ENCODE data around the gene PAPPA.

Gene PAPPA

DNA sequence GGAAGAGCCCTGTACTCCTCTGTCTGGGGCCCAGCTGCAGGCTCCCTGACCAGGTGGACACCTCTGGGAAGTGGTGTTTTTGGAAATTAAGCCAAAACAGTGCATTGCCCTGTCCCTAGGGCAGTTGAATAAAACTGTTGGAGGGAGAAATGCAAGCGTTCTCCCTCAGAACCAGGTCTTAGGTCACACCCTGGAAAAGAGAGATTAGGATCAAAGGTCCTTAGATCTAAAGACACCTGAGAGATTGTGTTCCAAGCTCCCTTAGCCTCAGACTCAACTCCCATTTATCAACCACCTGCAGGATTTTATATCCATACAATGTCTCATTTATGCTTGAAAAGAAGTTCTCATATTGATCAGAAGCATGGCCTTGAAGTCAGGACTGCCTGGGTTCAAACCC, 64.8 kb downstream of the PAPPA start:
- no peaks in the 10 kb centered on the region for H3K27me3 ChIP-seq (replicated peaks; ENCODE audit: control insufficient read depth, insufficient read depth, low read length, poor library complexity, severe bottlenecking)
- no peak overlapping the region for H3K4me3 ChIP-seq (ENCODE audit: insufficient read depth, low read depth, low read length, poor library complexity, severe bottlenecking)
- H3K9me3 ChIP-seq (ENCODE audit: control insufficient read depth, low read length): no peaks in the 10 kb centered on the region
- DNase-seq: no peak
- H3K36me3 ChIP-seq (ENCODE audit: control insufficient read depth, insufficient read depth, low read length): no peaks in the 10 kb centered on the region
- H3K27ac ChIP-seq (ENCODE audit: insufficient read depth, low read length, poor library complexity, severe bottlenecking): no peak overlapping the region
- no peaks in the 10 kb centered on the region for H3K4me1 ChIP-seq (ENCODE audit: control insufficient read depth, insufficient read depth, low read length, poor library complexity, severe bottlenecking)

GRCh38 chr9:116219686-116220085, 66.1 kb downstream of the PAPPA start:
- Histone ChIP-seq H3K4me3 (ENCODE audit: insufficient read depth, low read depth, low read length, poor library complexity, severe bottlenecking) (no peak overlapping the region), H3K4me1 (ENCODE audit: control insufficient read depth, insufficient read depth, low read length, poor library complexity, severe bottlenecking) (no peaks in the 10 kb centered on the region), H3K9me3 (ENCODE audit: control insufficient read depth, low read length) (no peaks in the 10 kb centered on the region), H3K36me3 (ENCODE audit: control insufficient read depth, insufficient read depth, low read length) (no peaks in the 10 kb centered on the region), H3K27me3 (replicated peaks; ENCODE audit: control insufficient read depth, insufficient read depth, low read length, poor library complexity, severe bottlenecking) (no peaks in the 10 kb centered on the region), H3K27ac (ENCODE audit: insufficient read depth, low read length, poor library complexity, severe bottlenecking) (no peak overlapping the region)
- DNase-seq: no peak

GRCh38 chr9:116223926-116224325, 70.3 kb downstream of the PAPPA start:
- no peaks in the 10 kb centered on the region for H3K36me3 ChIP-seq (ENCODE audit: control insufficient read depth, insufficient read depth, low read length)
- no peak for DNase-seq

GRCh38 chr9:116230051-116230632, 76.6 kb downstream of the PAPPA start:
- Histone ChIP-seq H3K4me3 (ENCODE audit: insufficient read depth, low read depth, low read length, poor library complexity, severe bottlenecking) (no peak overlapping the region), H3K4me1 (ENCODE audit: control insufficient read depth, insufficient read depth, low read length, poor library complexity, severe bottlenecking) (no peaks in the 10 kb centered on the region), H3K36me3 (ENCODE audit: control insufficient read depth, insufficient read depth, low read length) (no peaks in the 10 kb centered on the region), H3K27me3 (replicated peaks; ENCODE audit: control insufficient read depth, insufficient read depth, low read length, poor library complexity, severe bottlenecking) (no peaks in the 10 kb centered on the region), H3K27ac (ENCODE audit: insufficient read depth, low read length, poor library complexity, severe bottlenecking) (no peak overlapping the region), H3K9me3 (ENCODE audit: control insufficient read depth, low read length) (no peaks in the 10 kb centered on the region)
- DNase-seq: no peak

More at GRCh38 chr9:116223926-116224325, 70.3 kb downstream of the PAPPA start:
- H3K4me1 ChIP-seq (ENCODE audit: control insufficient read depth, insufficient read depth, low read length, poor library complexity, severe bottlenecking): no peaks in the 10 kb centered on the region
- no peak overlapping the region for H3K27ac ChIP-seq (ENCODE audit: insufficient read depth, low read length, poor library complexity, severe bottlenecking)
- no peaks in the 10 kb centered on the region for H3K9me3 ChIP-seq (ENCODE audit: control insufficient read depth, low read length)
- no peaks in the 10 kb centered on the region for H3K27me3 ChIP-seq (replicated peaks; ENCODE audit: control insufficient read depth, insufficient read depth, low read length, poor library complexity, severe bottlenecking)
- no peak overlapping the region for H3K4me3 ChIP-seq (ENCODE audit: insufficient read depth, low read depth, low read length, poor library complexity, severe bottlenecking)

DNA sequence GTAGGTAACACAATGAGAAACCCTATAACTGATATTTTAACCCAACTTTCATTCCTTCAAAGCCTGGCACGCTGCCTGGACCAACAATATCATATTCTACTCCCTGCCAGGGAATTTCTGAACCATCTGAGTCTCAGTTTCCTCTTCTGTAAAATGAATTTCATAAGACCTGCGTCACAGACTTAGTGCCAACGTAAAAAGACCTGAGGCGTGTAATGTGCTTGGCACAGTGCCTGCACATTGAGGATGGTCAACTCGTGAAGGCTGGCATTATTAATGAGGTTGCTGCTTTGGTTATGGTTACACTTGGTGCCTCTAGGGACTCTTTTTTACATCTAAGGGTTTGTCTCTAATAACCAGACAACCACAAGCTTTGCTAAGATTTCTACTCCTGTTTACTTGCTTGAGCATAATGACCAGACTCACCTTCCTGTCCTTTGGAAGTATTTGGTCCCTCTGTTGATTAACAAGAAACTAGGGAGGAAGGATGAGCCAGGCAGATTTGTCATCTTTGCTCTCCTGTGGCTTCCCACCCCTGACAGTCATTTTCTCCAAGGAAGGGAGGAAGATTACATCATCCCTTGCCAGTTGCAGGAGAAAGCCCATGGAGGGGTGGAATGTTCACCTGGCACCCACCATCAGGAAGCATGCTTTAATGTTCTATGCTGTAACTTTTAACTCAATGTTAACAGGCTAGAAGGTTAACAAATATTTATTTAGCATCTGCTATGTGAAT, 79.0 kb downstream of the PAPPA start:
- no peak for DNase-seq
- Histone ChIP-seq H3K36me3 (ENCODE audit: control insufficient read depth, insufficient read depth, low read length) (no peaks in the 10 kb centered on the region), H3K4me1 (ENCODE audit: control insufficient read depth, insufficient read depth, low read length, poor library complexity, severe bottlenecking) (no peaks in the 10 kb centered on the region), H3K9me3 (ENCODE audit: control insufficient read depth, low read length) (no peaks in the 10 kb centered on the region), H3K27ac (ENCODE audit: insufficient read depth, low read length, poor library complexity, severe bottlenecking) (no peak overlapping the region), H3K4me3 (ENCODE audit: insufficient read depth, low read depth, low read length, poor library complexity, severe bottlenecking) (no peak overlapping the region), H3K27me3 (replicated peaks; ENCODE audit: control insufficient read depth, insufficient read depth, low read length, poor library complexity, severe bottlenecking) (no peaks in the 10 kb centered on the region)

DNA sequence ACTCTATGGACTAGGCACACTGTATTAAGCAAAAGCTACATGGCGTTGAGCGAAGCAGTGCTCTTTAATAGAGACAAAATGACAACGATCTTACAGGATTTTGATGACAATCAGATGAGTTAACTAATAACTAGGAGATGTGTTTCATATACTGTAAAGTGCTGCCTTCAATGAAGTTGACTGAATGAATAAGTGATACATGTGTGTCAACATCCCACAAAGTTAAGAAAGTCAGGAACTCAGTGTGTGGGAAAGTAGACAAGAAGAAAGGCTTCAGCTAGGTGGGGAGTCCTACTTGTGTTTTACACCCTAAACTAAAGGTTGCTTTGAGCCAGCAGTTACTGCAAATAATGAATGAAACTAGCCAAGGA, 79.6 kb downstream of the PAPPA start:
- H3K36me3 ChIP-seq (ENCODE audit: control insufficient read depth, insufficient read depth, low read length): no peaks in the 10 kb centered on the region
- H3K4me1 ChIP-seq (ENCODE audit: control insufficient read depth, insufficient read depth, low read length, poor library complexity, severe bottlenecking): no peaks in the 10 kb centered on the region
- H3K27me3 ChIP-seq (replicated peaks; ENCODE audit: control insufficient read depth, insufficient read depth, low read length, poor library complexity, severe bottlenecking): no peaks in the 10 kb centered on the region
- DNase-seq: no peak
- H3K4me3 ChIP-seq (ENCODE audit: insufficient read depth, low read depth, low read length, poor library complexity, severe bottlenecking): no peak overlapping the region
- H3K9me3 ChIP-seq (ENCODE audit: control insufficient read depth, low read length): no peaks in the 10 kb centered on the region
- H3K27ac ChIP-seq (ENCODE audit: insufficient read depth, low read length, poor library complexity, severe bottlenecking): no peak overlapping the region

- H3K36me3 ChIP-seq (ENCODE audit: control insufficient read depth, insufficient read depth, low read length): no peaks in the 10 kb centered on the region
- H3K4me1 ChIP-seq (ENCODE audit: control insufficient read depth, insufficient read depth, low read length, poor library complexity, severe bottlenecking): no peaks in the 10 kb centered on the region
- H3K27ac ChIP-seq (ENCODE audit: insufficient read depth, low read length, poor library complexity, severe bottlenecking): no peak overlapping the region
- H3K4me3 ChIP-seq (ENCODE audit: insufficient read depth, low read depth, low read length, poor library complexity, severe bottlenecking): no peak overlapping the region
- DNase-seq: no peak
- H3K9me3 ChIP-seq (ENCODE audit: control insufficient read depth, low read length): no peaks in the 10 kb centered on the region
- H3K27me3 ChIP-seq (replicated peaks; ENCODE audit: control insufficient read depth, insufficient read depth, low read length, poor library complexity, severe bottlenecking): no peaks in the 10 kb centered on the region
Observed at GRCh38 chr9:116234081-116234480, 80.5 kb downstream of the PAPPA start.

DNA sequence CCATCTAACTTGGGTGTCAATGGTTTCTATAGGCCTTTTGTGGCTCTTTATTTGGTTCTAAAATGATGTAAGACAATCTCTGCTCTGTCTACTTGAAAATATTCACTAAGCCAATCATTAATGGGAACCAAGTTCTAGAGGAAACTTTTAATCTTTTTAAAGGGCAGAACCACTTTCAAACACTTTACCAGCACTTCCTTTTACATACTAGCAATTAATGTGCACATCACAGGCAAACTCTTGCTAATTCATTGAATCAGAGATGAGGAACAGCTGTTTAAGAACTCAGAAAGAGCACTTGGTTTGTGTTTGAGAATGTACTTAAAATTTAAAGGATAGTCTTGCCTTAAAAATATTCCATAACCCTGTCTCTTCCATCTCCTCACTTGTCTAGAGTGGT, 83.4 kb downstream of the PAPPA start:
- no peak for DNase-seq
- H3K27ac ChIP-seq (ENCODE audit: insufficient read depth, low read length, poor library complexity, severe bottlenecking): no peak overlapping the region

DNA sequence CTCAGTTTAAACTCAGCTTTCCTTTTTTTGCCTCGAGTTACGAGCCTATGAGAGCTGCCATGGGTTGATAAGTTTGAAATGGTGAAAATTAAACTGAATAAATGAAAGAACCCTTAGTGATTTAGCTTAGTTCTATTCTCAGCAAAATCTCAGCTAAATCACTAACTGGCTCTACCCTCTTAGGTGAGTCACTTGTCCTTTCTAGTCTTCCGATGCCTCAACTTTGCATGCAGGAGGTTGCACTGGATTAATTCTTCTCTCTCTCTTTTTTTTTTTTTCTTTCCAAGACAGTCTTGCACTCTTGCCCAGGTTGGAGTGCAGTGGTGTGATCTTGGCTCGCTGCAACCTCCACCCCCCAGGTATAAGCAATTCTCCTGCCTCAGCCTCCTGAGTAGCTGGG, 83.9 kb downstream of the PAPPA start:
- Histone ChIP-seq H3K27me3 (replicated peaks; ENCODE audit: control insufficient read depth, insufficient read depth, low read length, poor library complexity, severe bottlenecking) (no peaks in the 10 kb centered on the region), H3K27ac (ENCODE audit: insufficient read depth, low read length, poor library complexity, severe bottlenecking) (no peak overlapping the region), H3K4me3 (ENCODE audit: insufficient read depth, low read depth, low read length, poor library complexity, severe bottlenecking) (no peak overlapping the region), H3K36me3 (ENCODE audit: control insufficient read depth, insufficient read depth, low read length) (no peaks in the 10 kb centered on the region), H3K4me1 (ENCODE audit: control insufficient read depth, insufficient read depth, low read length, poor library complexity, severe bottlenecking) (no peaks in the 10 kb centered on the region), H3K9me3 (ENCODE audit: control insufficient read depth, low read length) (no peaks in the 10 kb centered on the region)
- DNase-seq: no peak

More for the DNA sequence above, 83.4 kb downstream of the PAPPA start:
- no peaks in the 10 kb centered on the region for H3K4me1 ChIP-seq (ENCODE audit: control insufficient read depth, insufficient read depth, low read length, poor library complexity, severe bottlenecking)
- no peak overlapping the region for H3K4me3 ChIP-seq (ENCODE audit: insufficient read depth, low read depth, low read length, poor library complexity, severe bottlenecking)
- no peaks in the 10 kb centered on the region for H3K9me3 ChIP-seq (ENCODE audit: control insufficient read depth, low read length)
- H3K36me3 ChIP-seq (ENCODE audit: control insufficient read depth, insufficient read depth, low read length): no peaks in the 10 kb centered on the region
- H3K27me3 ChIP-seq (replicated peaks; ENCODE audit: control insufficient read depth, insufficient read depth, low read length, poor library complexity, severe bottlenecking): no peaks in the 10 kb centered on the region

DNA sequence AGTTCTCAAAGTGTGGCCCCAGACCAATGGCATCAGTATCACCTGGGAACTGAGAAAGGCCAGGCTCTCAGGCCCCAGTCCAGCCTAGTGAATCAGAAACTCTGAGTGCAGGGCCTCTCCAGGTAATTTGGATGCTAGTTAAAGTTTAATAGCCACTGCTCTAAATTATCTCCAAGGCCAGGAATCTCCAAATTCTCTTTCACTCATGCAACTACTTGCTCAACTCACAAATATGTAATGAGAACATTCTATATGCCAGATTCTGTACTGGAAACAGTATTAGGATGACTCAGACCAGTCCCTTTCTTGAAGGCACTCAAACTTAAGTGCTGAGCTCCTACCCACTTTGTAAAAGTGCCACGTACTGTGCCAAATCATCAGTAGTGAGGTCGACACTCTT, 84.6 kb downstream of the PAPPA start:
- H3K4me3 ChIP-seq (ENCODE audit: insufficient read depth, low read depth, low read length, poor library complexity, severe bottlenecking): no peak overlapping the region
- H3K36me3 ChIP-seq (ENCODE audit: control insufficient read depth, insufficient read depth, low read length): no peaks in the 10 kb centered on the region
- H3K27ac ChIP-seq (ENCODE audit: insufficient read depth, low read length, poor library complexity, severe bottlenecking): no peak overlapping the region
- no peak for DNase-seq
- no peaks in the 10 kb centered on the region for H3K27me3 ChIP-seq (replicated peaks; ENCODE audit: control insufficient read depth, insufficient read depth, low read length, poor library complexity, severe bottlenecking)
- H3K4me1 ChIP-seq (ENCODE audit: control insufficient read depth, insufficient read depth, low read length, poor library complexity, severe bottlenecking): no peaks in the 10 kb centered on the region
- no peaks in the 10 kb centered on the region for H3K9me3 ChIP-seq (ENCODE audit: control insufficient read depth, low read length)

Measured in effector memory CD4-positive, alpha-beta T cell (primary cell).